Mucosa of stomach (tissue), 1 donor: ENCODE measurements around the gene INHBE.

Experiments used
- H3K27me3 ChIP-seq: one replicate; pipeline ENCODE4 v1.7.0; 2013; ENCODE audit warnings: mild to moderate bottlenecking, low read length; ENCODE audit not compliant: control insufficient read depth, insufficient read depth
- H3K36me3 ChIP-seq: one replicate; pipeline ENCODE4 v1.7.0; 2013; ENCODE audit warnings: low read length; ENCODE audit not compliant: control insufficient read depth, insufficient read depth
- H3K4me1 ChIP-seq: one replicate; pipeline ENCODE4 v1.7.0; 2013; ENCODE audit warnings: mild to moderate bottlenecking, low read length; ENCODE audit not compliant: control insufficient read depth, insufficient read depth
- H3K4me3 ChIP-seq: one replicate; pipeline ENCODE4 v1.7.0; 2013; ENCODE audit warnings: low read length
- H3K9ac ChIP-seq: one replicate; pipeline ENCODE4 v1.7.0; 2013; ENCODE audit warnings: mild to moderate bottlenecking, low read length, moderate library complexity
- H3K9me3 ChIP-seq: one replicate; pipeline ENCODE4 v1.7.0; 2013; ENCODE audit warnings: mild to moderate bottlenecking, low read length, moderate library complexity; ENCODE audit not compliant: control insufficient read depth
- donor health status: Pancreatic carcinoma.

INHBE gene

DNA sequence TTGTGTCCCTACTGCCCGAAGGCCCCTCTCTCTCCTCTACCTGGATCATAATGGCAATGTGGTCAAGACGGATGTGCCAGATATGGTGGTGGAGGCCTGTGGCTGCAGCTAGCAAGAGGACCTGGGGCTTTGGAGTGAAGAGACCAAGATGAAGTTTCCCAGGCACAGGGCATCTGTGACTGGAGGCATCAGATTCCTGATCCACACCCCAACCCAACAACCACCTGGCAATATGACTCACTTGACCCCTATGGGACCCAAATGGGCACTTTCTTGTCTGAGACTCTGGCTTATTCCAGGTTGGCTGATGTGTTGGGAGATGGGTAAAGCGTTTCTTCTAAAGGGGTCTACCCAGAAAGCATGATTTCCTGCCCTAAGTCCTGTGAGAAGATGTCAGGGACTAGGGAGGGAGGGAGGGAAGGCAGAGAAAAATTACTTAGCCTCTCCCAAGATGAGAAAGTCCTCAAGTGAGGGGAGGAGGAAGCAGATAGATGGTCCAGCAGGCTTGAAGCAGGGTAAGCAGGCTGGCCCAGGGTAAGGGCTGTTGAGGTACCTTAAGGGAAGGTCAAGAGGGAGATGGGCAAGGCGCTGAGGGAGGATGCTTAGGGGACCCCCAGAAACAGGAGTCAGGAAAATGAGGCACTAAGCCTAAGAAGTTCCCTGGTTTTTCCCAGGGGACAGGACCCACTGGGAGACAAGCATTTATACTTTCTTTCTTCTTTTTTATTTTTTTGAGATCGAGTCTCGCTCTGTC lies 1.8 kb downstream of the INHBE start:
- Histone ChIP-seq H3K9me3 (no peaks in the 10 kb centered on the region), H3K4me1 (peaks cover 19% of the 10 kb centered on the region), H3K36me3 (no peaks in the 10 kb centered on the region), H3K27me3 (peaks cover 33% of the 10 kb centered on the region), H3K9ac (no peak overlapping the region), H3K4me3 (no peak overlapping the region)

GRCh38 chr12:57458665-57459054 lies 3.6 kb downstream of the INHBE start:
- Histone ChIP-seq H3K9me3 (no peaks in the 10 kb centered on the region), H3K9ac (peak overlapping the region; percentile 60), H3K4me3 (peak overlapping the region; percentile 53), H3K36me3 (no peaks in the 10 kb centered on the region), H3K27me3 (peaks cover 35% of the 10 kb centered on the region), H3K4me1 (peaks cover 27% of the 10 kb centered on the region)

GRCh38 chr12:57459055-57459749 lies 4.1 kb downstream of the INHBE start:
- Histone ChIP-seq H3K27me3 (peaks cover 35% of the 10 kb centered on the region), H3K9me3 (no peaks in the 10 kb centered on the region), H3K9ac (peak overlapping the region; percentile 60), H3K36me3 (no peaks in the 10 kb centered on the region), H3K4me3 (peak overlapping the region; percentile 53), H3K4me1 (peaks cover 27% of the 10 kb centered on the region)

DNA sequence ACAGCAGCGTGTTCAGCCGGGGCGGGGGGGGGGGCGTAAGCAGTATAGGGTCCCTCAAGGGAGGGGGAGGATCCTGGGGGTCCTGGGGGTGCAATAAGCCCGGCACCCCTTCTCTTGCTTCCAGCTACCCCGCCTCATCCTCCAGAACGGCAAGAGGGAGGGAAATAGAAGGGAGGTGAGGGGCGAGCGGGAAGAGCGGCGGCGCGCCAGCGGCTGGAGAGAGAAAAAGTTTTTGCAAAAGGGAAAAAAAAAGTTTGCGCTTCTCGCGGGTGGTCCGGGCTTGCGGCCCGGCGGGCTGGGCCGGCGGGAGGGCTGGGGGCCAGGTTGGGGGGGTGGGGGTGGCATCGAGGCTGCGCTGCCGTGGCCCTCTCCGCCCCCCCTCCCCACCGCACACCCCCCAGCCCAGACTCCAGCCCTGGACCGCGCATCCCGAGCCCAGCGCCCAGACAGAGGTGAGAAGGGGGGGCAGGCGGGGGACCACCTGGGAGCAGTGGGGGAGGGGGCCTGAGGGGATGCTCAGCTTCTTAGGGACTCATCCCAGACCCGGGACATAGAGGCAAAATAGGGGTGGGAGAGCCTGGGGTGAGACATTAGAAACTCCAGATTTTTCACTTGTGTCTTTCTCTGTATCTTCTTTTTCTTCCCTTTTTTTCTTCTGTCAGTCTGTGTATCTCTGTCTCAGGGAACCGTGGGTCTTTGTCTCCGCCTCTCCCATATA lies 4.8 kb downstream of the INHBE start, which contains the start of gene GLI1:
Gene GLI1 (plus strand): TSS at position 36 of the 718 bp plus-strand sequence. CDS start 3,907 bp downstream, outside the sequence.
- Histone ChIP-seq H3K36me3 (no peaks in the 10 kb centered on the region), H3K9ac (peak within 1 kb of the TSS; percentile 60), H3K4me1 (peaks cover 27% of the 10 kb centered on the region), H3K9me3 (no peaks in the 10 kb centered on the region), H3K27me3 (peaks cover 39% of the 10 kb centered on the region), H3K4me3 (peak within 1 kb of the TSS; percentile 53)

DNA sequence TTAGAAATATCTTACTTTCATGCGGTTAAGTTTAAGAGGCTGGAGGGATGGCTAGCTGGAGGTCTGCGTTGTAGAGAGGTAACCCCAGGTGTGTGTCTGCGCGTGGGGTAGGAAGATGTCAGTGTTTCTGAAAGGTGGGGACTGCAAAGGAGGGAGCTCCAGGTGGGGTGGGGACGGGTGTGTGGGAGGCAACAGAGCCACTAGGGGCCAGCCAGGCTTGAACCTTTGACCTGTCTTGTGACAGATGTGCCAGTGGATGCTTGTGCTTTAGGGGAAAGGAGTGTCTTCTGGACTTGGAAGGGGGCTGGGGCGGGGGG lies 5.3 kb downstream of the INHBE start:
- H3K9me3 ChIP-seq = no peaks in the 10 kb centered on the region
- no peak overlapping the region for H3K4me3 ChIP-seq
- peaks cover 27% of the 10 kb centered on the region for H3K4me1 ChIP-seq
- H3K36me3 ChIP-seq = no peaks in the 10 kb centered on the region
- no peak overlapping the region for H3K9ac ChIP-seq
- peaks cover 38% of the 10 kb centered on the region for H3K27me3 ChIP-seq

DNA sequence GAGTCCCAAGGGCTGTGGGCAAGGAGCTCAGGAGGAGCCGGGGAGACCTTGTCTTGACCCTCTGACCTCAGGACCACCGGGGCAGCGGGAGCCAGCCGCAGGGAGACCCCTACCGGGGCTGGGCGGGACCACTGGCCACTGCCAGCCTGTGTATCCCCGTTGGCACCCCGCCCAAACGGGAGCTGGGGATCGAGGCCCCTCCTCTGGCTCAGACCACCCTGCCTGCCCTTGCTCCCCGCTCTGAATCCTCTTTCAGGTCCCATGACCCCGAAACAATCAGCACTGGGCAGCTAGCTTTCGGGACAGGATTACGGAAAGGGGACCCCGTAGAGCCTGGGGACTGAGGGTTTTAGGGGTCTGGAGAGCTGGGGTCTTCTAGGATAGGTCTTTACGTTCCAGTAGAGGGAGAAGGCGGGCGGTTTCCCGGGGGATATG lies 5.8 kb downstream of the INHBE start:
- H3K9ac ChIP-seq = peak overlapping the region; percentile 25
- H3K27me3 ChIP-seq = peaks cover 37% of the 10 kb centered on the region
- H3K4me3 ChIP-seq = peak overlapping the region; percentile 19
- H3K4me1 ChIP-seq = peaks cover 26% of the 10 kb centered on the region
- H3K36me3 ChIP-seq = no peaks in the 10 kb centered on the region
- H3K9me3 ChIP-seq = no peaks in the 10 kb centered on the region

DNA sequence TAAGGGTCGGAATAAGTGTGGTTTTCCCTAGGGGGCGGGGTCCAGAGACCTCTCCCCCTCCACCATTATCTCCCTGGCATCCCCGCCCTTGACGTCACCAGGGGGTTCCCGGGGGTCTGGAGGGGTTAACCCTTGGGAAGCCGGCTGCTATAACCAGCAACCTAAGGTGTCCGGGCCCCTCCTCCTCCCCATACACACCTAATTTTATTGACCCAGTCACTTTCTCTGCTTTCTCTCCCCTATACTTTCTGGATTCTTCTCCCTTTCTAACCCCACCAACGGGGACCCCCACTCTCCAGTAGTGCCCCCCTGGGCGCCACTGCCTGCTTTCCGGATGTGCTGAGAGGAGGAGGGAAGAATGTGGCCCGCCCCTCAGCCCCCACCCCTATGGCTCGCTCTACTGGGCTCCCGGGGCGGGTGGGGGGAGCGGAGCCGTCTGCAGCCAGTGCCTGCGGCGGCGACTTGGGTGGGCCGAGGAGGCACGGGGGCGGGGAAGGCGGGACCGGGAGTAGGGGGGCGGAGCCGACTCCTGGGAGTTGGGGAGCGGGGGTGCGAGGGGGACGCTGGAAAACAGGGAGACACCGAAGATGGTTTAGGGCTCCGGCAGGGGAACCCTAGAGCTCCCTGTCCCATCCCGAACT lies 6.3 kb downstream of the INHBE start:
- peak overlapping the region; percentile 65 for H3K9ac ChIP-seq
- H3K4me1 ChIP-seq = peaks cover 22% of the 10 kb centered on the region
- H3K27me3 ChIP-seq = peaks cover 34% of the 10 kb centered on the region
- H3K4me3 ChIP-seq = peak overlapping the region; percentile 50
- no peaks in the 10 kb centered on the region for H3K9me3 ChIP-seq
- H3K36me3 ChIP-seq = no peaks in the 10 kb centered on the region

- Histone ChIP-seq H3K4me1 (peaks cover 22% of the 10 kb centered on the region), H3K36me3 (no peaks in the 10 kb centered on the region), H3K9ac (peak overlapping the region; percentile 65), H3K4me3 (peak overlapping the region; percentile 50), H3K9me3 (no peaks in the 10 kb centered on the region), H3K27me3 (peaks cover 31% of the 10 kb centered on the region)
Measured at GRCh38 chr12:57461917-57462250, 6.8 kb downstream of the INHBE start.

- H3K4me1 ChIP-seq = peaks cover 22% of the 10 kb centered on the region
- peak overlapping the region; percentile 50 for H3K4me3 ChIP-seq
- H3K27me3 ChIP-seq = peaks cover 36% of the 10 kb centered on the region
- H3K36me3 ChIP-seq = no peaks in the 10 kb centered on the region
- no peaks in the 10 kb centered on the region for H3K9me3 ChIP-seq
- H3K9ac ChIP-seq = peak overlapping the region; percentile 65
Measured at GRCh38 chr12:57462251-57462911, 7.3 kb downstream of the INHBE start.

DNA sequence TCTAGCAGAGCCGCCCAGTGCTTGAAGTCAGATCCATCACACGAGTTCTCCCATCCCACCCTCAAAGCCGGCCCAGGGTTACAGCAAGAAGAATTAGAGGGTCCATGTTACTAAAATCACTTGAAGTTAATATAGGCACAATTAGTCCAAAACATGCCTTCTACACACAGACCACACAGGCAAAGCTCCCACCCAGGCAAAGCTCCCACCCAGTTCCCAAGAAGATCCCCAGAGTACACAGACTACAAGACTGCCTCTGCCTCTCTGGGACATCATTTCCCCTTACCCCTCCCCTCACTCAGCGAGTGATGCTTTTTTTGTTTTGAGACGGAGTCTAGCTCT lies 7.8 kb downstream of the INHBE start:
- H3K4me1 ChIP-seq = peaks cover 22% of the 10 kb centered on the region
- no peak overlapping the region for H3K9ac ChIP-seq
- H3K9me3 ChIP-seq = no peaks in the 10 kb centered on the region
- H3K27me3 ChIP-seq = peaks cover 39% of the 10 kb centered on the region
- peak overlapping the region; percentile 9 for H3K4me3 ChIP-seq
- no peaks in the 10 kb centered on the region for H3K36me3 ChIP-seq

- H3K4me1 ChIP-seq = peaks cover 11% of the 10 kb centered on the region
- H3K36me3 ChIP-seq = no peaks in the 10 kb centered on the region
- no peak overlapping the region for H3K4me3 ChIP-seq
- H3K27me3 ChIP-seq = peaks cover 44% of the 10 kb centered on the region
- no peaks in the 10 kb centered on the region for H3K9me3 ChIP-seq
- no peak overlapping the region for H3K9ac ChIP-seq
Measured at GRCh38 chr12:57464569-57464968, 9.5 kb downstream of the INHBE start.
